HepG2 (cell line): ENCODE measurements around the gene TOB1. TPM values are rescaled to one million over a fixed set of nuclear protein-coding genes. Genes with fewer than 3 reads are reported as not detected.

Source experiments
- ATF6 ChIP-seq: sonication (generic); formaldehyde crosslinking; conservative IDR thresholded peaks from 2 replicates; pipeline ENCODE4 v1.4.0; 2020; ENCODE audit warnings: missing genetic modification reagents
- HMGA1 ChIP-seq: sonication (generic); formaldehyde crosslinking; conservative IDR thresholded peaks from 2 replicates; pipeline ENCODE4 v1.4.0; 2020; ENCODE audit warnings: missing genetic modification reagents
- MXI1 ChIP-seq: IDR thresholded peaks from 3 replicates; pipeline ENCODE4 v1.6.1; 2012; ENCODE audit warnings: low read depth, low read length, inconsistent platforms, borderline replicate concordance
- NR2C2 ChIP-seq: sonication (generic); formaldehyde crosslinking; IDR thresholded peaks from 2 replicates; pipeline ENCODE4 v1.4.0; 2020; ENCODE audit warnings: missing genetic modification reagents, mild to moderate bottlenecking, moderate library complexity, borderline replicate concordance
- SMYD3 ChIP-seq: sonication (generic); formaldehyde crosslinking; IDR thresholded peaks from 2 replicates; pipeline ENCODE4 v1.8.1; 2023; ENCODE audit warnings: mild to moderate bottlenecking, missing genetic modification reagents
- SP2 ChIP-seq: sonication (generic); formaldehyde crosslinking; IDR thresholded peaks from 2 replicates; pipeline ENCODE4 v1.5.1; 2020; ENCODE audit warnings: mild to moderate bottlenecking, missing genetic modification reagents
- TSC22D2 ChIP-seq: sonication (generic); formaldehyde crosslinking; IDR thresholded peaks from 2 replicates; pipeline ENCODE4 v1.5.1; 2020; ENCODE audit warnings: missing genetic modification reagents, mild to moderate bottlenecking, borderline replicate concordance
- ZFP1 ChIP-seq: IDR thresholded peaks from 2 replicates; pipeline ENCODE4 v1.6.1; 2016
- ZNF101 ChIP-seq: sonication (generic); formaldehyde crosslinking; IDR thresholded peaks from 2 replicates; pipeline ENCODE4 v1.4.0; 2020; ENCODE audit warnings: mild to moderate bottlenecking, low read depth, missing genetic modification reagents, borderline replicate concordance
- ZNF256 ChIP-seq: sonication (generic); formaldehyde crosslinking; conservative IDR thresholded peaks from 2 replicates; pipeline ENCODE4 v1.4.0; 2020; ENCODE audit warnings: missing genetic modification reagents
- ZNF557 ChIP-seq: sonication (generic); formaldehyde crosslinking; IDR thresholded peaks from 2 replicates; pipeline ENCODE4 v1.4.0; 2020; ENCODE audit warnings: missing genetic modification reagents
- polyA plus RNA-seq, 8 experiments: library from polyadenylated mRNA; depleted of rRNA in 3 of 8; stranded (reverse) in 7 of 8; unstranded in 1 of 8; fragments of >200 nt; fragmentation: Illumina TruSeq in 4 of 8; extraction: Trizol in 4 of 8; gene quantifications; 2 replicates each; pipeline versions ENCODE4 v1.2.1 to v1.2.3, GENCODE V29; 2011 to 2016; ENCODE audit warnings: low read depth in 4 of 8, missing spikeins in 1 of 8, mixed read lengths in 1 of 8; ENCODE audit not compliant: insufficient read depth in 1 of 8
- total RNA-seq, 5 experiments: library from RNA; depleted of rRNA; stranded (reverse); fragments of >200 nt; fragmentation: Illumina TruSeq; extraction: Trizol; gene quantifications; 2 replicates each; pipeline ENCODE4 v1.2.3, GENCODE V29; 2016; ENCODE audit warnings: low read depth in 1 of 5
- TF ChIP-seq, protein P1 (sequence below): sonication (generic); formaldehyde crosslinking; IDR thresholded peaks from 2 replicates; pipeline ENCODE4 v1.5.0; 2020; ENCODE audit warnings: mild to moderate bottlenecking, missing genetic modification reagents, borderline replicate concordance
- TF ChIP-seq, protein P2 (sequence below): sonication (generic); formaldehyde crosslinking; IDR thresholded peaks from 2 replicates; pipeline ENCODE4 v1.4.0; 2020; ENCODE audit warnings: mild to moderate bottlenecking, low read depth, missing genetic modification reagents
- TF ChIP-seq, protein P3 (sequence below): sonication (generic); formaldehyde crosslinking; conservative IDR thresholded peaks from 2 replicates; pipeline ENCODE4 v1.4.0; 2020; ENCODE audit warnings: missing genetic modification reagents

Gene TOB1
- total and polyA plus RNA-seq, 2 of the 13 experiments (the other 11 are each of a cell fraction or from before 2014, with no cell fraction given): 21.9 to 57.7 TPM

GRCh38 chr17:50893183-50893993, 27.2 kb upstream of the TOB1 start (continued):
- TF ChIP-seq, protein P1, sequence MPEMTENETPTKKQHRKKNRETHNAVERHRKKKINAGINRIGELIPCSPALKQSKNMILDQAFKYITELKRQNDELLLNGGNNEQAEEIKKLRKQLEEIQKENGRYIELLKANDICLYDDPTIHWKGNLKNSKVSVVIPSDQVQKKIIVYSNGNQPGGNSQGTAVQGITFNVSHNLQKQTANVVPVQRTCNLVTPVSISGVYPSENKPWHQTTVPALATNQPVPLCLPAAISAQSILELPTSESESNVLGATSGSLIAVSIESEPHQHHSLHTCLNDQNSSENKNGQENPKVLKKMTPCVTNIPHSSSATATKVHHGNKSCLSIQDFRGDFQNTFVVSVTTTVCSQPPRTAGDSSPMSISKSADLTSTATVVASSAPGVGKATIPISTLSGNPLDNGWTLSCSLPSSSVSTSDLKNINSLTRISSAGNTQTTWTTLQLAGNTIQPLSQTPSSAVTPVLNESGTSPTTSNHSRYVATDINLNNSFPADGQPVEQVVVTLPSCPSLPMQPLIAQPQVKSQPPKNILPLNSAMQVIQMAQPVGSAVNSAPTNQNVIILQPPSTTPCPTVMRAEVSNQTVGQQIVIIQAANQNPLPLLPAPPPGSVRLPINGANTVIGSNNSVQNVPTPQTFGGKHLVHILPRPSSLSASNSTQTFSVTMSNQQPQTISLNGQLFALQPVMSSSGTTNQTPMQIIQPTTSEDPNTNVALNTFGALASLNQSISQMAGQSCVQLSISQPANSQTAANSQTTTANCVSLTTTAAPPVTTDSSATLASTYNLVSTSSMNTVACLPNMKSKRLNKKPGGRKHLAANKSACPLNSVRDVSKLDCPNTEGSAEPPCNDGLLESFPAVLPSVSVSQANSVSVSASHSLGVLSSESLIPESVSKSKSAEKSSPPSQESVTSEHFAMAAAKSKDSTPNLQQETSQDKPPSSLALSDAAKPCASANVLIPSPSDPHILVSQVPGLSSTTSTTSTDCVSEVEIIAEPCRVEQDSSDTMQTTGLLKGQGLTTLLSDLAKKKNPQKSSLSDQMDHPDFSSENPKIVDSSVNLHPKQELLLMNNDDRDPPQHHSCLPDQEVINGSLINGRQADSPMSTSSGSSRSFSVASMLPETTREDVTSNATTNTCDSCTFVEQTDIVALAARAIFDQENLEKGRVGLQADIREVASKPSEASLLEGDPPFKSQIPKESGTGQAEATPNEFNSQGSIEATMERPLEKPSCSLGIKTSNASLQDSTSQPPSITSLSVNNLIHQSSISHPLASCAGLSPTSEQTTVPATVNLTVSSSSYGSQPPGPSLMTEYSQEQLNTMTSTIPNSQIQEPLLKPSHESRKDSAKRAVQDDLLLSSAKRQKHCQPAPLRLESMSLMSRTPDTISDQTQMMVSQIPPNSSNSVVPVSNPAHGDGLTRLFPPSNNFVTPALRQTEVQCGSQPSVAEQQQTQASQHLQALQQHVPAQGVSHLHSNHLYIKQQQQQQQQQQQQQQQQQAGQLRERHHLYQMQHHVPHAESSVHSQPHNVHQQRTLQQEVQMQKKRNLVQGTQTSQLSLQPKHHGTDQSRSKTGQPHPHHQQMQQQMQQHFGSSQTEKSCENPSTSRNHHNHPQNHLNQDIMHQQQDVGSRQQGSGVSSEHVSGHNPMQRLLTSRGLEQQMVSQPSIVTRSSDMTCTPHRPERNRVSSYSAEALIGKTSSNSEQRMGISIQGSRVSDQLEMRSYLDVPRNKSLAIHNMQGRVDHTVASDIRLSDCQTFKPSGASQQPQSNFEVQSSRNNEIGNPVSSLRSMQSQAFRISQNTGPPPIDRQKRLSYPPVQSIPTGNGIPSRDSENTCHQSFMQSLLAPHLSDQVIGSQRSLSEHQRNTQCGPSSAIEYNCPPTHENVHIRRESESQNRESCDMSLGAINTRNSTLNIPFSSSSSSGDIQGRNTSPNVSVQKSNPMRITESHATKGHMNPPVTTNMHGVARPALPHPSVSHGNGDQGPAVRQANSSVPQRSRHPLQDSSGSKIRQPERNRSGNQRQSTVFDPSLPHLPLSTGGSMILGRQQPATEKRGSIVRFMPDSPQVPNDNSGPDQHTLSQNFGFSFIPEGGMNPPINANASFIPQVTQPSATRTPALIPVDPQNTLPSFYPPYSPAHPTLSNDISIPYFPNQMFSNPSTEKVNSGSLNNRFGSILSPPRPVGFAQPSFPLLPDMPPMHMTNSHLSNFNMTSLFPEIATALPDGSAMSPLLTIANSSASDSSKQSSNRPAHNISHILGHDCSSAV: no peak
- TF ChIP-seq ZNF256 (CRISPR knock-in tag): 0 out of 2 replicates have a peak, but pooled peaks have one; percentile 23
- peak; percentile 58; the same call in 1 of the 2 replicates for TF ChIP-seq NR2C2 (CRISPR knock-in tag)
- TF ChIP-seq TSC22D2 (CRISPR knock-in tag): 0 out of 2 replicates have a peak, but pooled peaks have one; percentile 35
- no peak for TF ChIP-seq HMGA1 (CRISPR knock-in tag)
- TF ChIP-seq ZNF101 (CRISPR knock-in tag): 0 out of 2 replicates have a peak, but pooled peaks have one; percentile 86
- TF ChIP-seq, protein P2, sequence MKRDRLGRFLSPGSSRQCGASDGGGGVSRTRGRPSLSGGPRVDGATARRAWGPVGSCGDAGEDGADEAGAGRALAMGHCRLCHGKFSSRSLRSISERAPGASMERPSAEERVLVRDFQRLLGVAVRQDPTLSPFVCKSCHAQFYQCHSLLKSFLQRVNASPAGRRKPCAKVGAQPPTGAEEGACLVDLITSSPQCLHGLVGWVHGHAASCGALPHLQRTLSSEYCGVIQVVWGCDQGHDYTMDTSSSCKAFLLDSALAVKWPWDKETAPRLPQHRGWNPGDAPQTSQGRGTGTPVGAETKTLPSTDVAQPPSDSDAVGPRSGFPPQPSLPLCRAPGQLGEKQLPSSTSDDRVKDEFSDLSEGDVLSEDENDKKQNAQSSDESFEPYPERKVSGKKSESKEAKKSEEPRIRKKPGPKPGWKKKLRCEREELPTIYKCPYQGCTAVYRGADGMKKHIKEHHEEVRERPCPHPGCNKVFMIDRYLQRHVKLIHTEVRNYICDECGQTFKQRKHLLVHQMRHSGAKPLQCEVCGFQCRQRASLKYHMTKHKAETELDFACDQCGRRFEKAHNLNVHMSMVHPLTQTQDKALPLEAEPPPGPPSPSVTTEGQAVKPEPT (CRISPR knock-in tag): peak; percentile 86
- peak; percentile 89 for TF ChIP-seq ZFP1 (CRISPR knock-in tag)
- TF ChIP-seq SMYD3 (CRISPR knock-in tag): no peak
- peak; percentile 56; the same call in 1 of the 3 replicates for TF ChIP-seq MXI1
- no peak for TF ChIP-seq SP2
- TF ChIP-seq ATF6 (CRISPR knock-in tag): no peak
- TF ChIP-seq ZNF557 (CRISPR knock-in tag): peak; percentile 54; the same call in 1 of the 2 replicates
- TF ChIP-seq, protein P3, sequence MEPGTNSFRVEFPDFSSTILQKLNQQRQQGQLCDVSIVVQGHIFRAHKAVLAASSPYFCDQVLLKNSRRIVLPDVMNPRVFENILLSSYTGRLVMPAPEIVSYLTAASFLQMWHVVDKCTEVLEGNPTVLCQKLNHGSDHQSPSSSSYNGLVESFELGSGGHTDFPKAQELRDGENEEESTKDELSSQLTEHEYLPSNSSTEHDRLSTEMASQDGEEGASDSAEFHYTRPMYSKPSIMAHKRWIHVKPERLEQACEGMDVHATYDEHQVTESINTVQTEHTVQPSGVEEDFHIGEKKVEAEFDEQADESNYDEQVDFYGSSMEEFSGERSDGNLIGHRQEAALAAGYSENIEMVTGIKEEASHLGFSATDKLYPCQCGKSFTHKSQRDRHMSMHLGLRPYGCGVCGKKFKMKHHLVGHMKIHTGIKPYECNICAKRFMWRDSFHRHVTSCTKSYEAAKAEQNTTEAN: no peak
